ENCODE results near the gene KCTD15.

The KCTD15 gene

GRCh38 chr19:33862981-33863380 lies 66.3 kb downstream of the KCTD15 start:
- DNase-seq = no peak

GRCh38 chr19:33863436-33863835 lies 66.8 kb downstream of the KCTD15 start:
- DNase-seq = no peak

- no peak for DNase-seq
Measured at GRCh38 chr19:33864311-33864850, 67.7 kb downstream of the KCTD15 start.

GRCh38 chr19:33865306-33865705 lies 68.6 kb downstream of the KCTD15 start:
- no peak for DNase-seq
